IMR-90 (cell line): ENCODE data around the gene CNNM2.

Experiments used
- CEBPB ChIP-seq: IDR thresholded peaks from 2 replicates; pipeline ENCODE4 v1.6.1; 2012; ENCODE audit warnings: low read depth, low read length, improper control_type of control experiment
- CTCF ChIP-seq: conservative IDR thresholded peaks from 2 replicates; pipeline ENCODE4 v1.5.1; 2012; ENCODE audit warnings: mild to moderate bottlenecking, low read depth, low read length, improper control_type of control experiment
- MAFK ChIP-seq: IDR thresholded peaks from 2 replicates; pipeline ENCODE4 v1.6.1; 2012; ENCODE audit warnings: low read depth, low read length, improper control_type of control experiment
- POLR2A ChIP-seq: IDR thresholded peaks from 2 replicates; pipeline ENCODE4 v1.6.1; 2012; ENCODE audit warnings: mild to moderate bottlenecking, low read depth, low read length
- RFX5 ChIP-seq: IDR thresholded peaks from 2 replicates; pipeline ENCODE4 v1.8.0; 2012; ENCODE audit warnings: low read depth, mild to moderate bottlenecking, low read length, moderate library complexity
- SMC3 ChIP-seq: fragments of 150-350 bp; IDR thresholded peaks from 2 replicates; pipeline ENCODE4 v1.6.1; 2016; ENCODE audit warnings: low read depth, mild to moderate bottlenecking, antibody characterized with exemption, low read length, moderate library complexity
- TF ChIP-seq, protein P1 (sequence below): fragments of 150-350 bp; IDR thresholded peaks from 2 replicates; pipeline ENCODE4 v1.6.1; 2016; ENCODE audit warnings: low read depth, mild to moderate bottlenecking, low read length, moderate library complexity, borderline replicate concordance

DNA sequence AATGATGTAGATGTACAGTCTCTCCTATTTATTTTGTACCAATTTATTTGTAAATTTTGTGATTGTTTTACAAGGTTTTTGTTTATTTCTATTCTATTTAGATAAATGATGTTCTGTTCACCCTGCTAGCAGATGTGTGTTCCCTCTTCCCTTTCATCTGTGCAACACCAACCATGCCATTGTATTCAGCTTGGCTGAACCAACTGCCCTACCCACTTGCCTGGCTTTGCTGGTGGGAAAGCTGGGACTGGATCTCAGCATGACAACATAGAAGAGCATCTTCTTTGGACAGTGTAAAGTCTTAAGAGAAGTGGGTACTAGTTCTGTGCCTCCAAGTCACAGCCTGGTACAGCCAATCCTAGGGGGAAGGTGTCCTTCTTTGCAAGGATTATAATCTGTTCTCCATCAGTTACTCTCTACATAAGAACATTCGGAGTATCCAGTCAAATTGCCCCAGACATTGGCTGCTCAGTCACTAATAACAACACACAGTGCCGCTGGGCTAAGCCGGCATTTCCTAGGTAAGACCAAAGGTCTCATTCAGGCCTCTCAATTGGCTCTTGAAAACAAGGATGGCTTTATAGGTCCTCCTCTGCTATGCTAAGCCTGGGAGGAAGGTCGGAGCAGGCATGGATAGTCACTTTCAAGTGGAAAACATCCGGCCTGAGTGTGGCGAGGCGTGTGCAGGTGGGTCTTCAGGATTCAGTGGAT is 165.3 kb downstream of the CNNM2 start:
- TF ChIP-seq, protein P1, sequence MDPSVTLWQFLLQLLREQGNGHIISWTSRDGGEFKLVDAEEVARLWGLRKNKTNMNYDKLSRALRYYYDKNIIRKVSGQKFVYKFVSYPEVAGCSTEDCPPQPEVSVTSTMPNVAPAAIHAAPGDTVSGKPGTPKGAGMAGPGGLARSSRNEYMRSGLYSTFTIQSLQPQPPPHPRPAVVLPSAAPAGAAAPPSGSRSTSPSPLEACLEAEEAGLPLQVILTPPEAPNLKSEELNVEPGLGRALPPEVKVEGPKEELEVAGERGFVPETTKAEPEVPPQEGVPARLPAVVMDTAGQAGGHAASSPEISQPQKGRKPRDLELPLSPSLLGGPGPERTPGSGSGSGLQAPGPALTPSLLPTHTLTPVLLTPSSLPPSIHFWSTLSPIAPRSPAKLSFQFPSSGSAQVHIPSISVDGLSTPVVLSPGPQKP, result no peak
- TF ChIP-seq CTCF, result no peak
- no peak for TF ChIP-seq RFX5
- no peak for TF ChIP-seq SMC3
- TF ChIP-seq POLR2A, result no peak
- no peak for TF ChIP-seq MAFK
- TF ChIP-seq CEBPB, result no peak
